K562 (cell line): ENCODE measurements around the gene GSTT2B. TPM values are rescaled to one million over a fixed set of nuclear protein-coding genes. Genes with fewer than 3 reads are reported as not detected.

ENCODE experiments used
- ATAC-seq: fragments of 200-7000 bp; cut with Tn5 transposase; 3 replicates; pipeline ENCODE4 v1.9.1; 2020; ENCODE audit warnings: moderate library complexity
- BruUV-seq: library from RNA; stranded (reverse); fragments of 400-500 nt; replicated peaks from 2 replicates; lab custom pipeline; 2021; lab: Mats Ljungman, UMichigan
- CTCF ChIA-PET: fragments of 300-600 bp; formaldehyde crosslinking; extraction: SDS; loops from one replicate; lab custom pipeline; 2021; ENCODE audit warnings: low intra/inter-chr PET ratio; lab: Yijun Ruan, JAX
- POLR2A ChIA-PET: fragments of 300-600, 350-650 bp; sonication (Branson Sonifier 250); formaldehyde crosslinking; extraction: SDS; loops from one replicate; lab custom pipeline; 2021; ENCODE audit warnings: antibody characterized with exemption, inconsistent platforms; lab: Yijun Ruan, JAX
- DNase-seq, 4 experiments: peaks; one replicate each; pipeline versions ENCODE4 v3.0.0 to v3.0.0-alpha.2; 2011 to 2018; ENCODE audit warnings: low spot score in 3 of 4, mixed read lengths in 3 of 4; ENCODE audit errors: extremely low read depth in 1 of 4
- FAIRE-seq: peaks from 2 replicates; lab custom pipeline; 2011; peaks lifted over from hg19 to GRCh38; lab: Jason Lieb, UNC
- H2AFZ ChIP-seq: 2 replicates; pipeline ENCODE4 v1.6.0; 2011; ENCODE audit warnings: low read depth, low read length, control low read depth, inconsistent platforms
- H3K27ac ChIP-seq: fragments of 200-600 bp; 3 replicates; pipeline ENCODE4 v1.8.0; 2011; ENCODE audit warnings: low read depth, mild to moderate bottlenecking, control low read depth, inconsistent platforms, low read length, moderate library complexity, mixed read lengths; ENCODE audit errors: extremely low read depth
- H3K27me3 ChIP-seq, 2 experiments: fragments of 300-600 bp in 1 of 2; 2 replicates in 1 of 2; 3 replicates in 1 of 2; pipeline versions ENCODE4 v1.6.0 to v1.8.0; 2011; ENCODE audit warnings: inconsistent platforms in 2 of 2, low read length in 2 of 2, mild to moderate bottlenecking in 1 of 2, mixed read lengths in 1 of 2, moderate library complexity in 1 of 2; ENCODE audit not compliant: control insufficient read depth in 2 of 2, insufficient read depth in 2 of 2
- H3K36me3 ChIP-seq: fragments of 300-600 bp; 3 replicates; pipeline ENCODE4 v1.8.0; 2011; ENCODE audit warnings: mild to moderate bottlenecking, low read length, inconsistent platforms; ENCODE audit not compliant: control insufficient read depth, insufficient read depth
- H3K4me1 ChIP-seq, 2 experiments: fragments of 200-600 bp in 1 of 2; replicated peaks in 1 of 2; 2 replicates in 1 of 2; 3 replicates in 1 of 2; pipeline versions ENCODE4 v1.5.1 to v1.8.0; 2011; ENCODE audit warnings: inconsistent platforms in 2 of 2, low read length in 2 of 2, mild to moderate bottlenecking in 1 of 2, mixed read lengths in 1 of 2, moderate library complexity in 1 of 2; ENCODE audit not compliant: control insufficient read depth in 2 of 2, insufficient read depth in 2 of 2
- H3K4me2 ChIP-seq: 2 replicates; pipeline ENCODE4 v1.6.1; 2011; ENCODE audit warnings: low read length, control low read depth, inconsistent platforms, mixed read lengths; ENCODE audit not compliant: insufficient read depth
- H3K4me3 ChIP-seq: fragments of 200-600 bp; sonication (generic), shearing (Covaris generic); 2 replicates; pipeline ENCODE4 v1.5.1; 2016; ENCODE audit warnings: control low read depth, inconsistent platforms
- H3K79me2 ChIP-seq: fragments of 200-600 bp; 3 replicates; pipeline ENCODE4 v1.8.0; 2011; ENCODE audit warnings: low read length, inconsistent platforms; ENCODE audit not compliant: control insufficient read depth, insufficient read depth
- H3K9ac ChIP-seq, 2 experiments: 2 replicates each; pipeline versions ENCODE4 v1.6.0 to v1.6.1; 2011; ENCODE audit warnings: low read depth in 2 of 2, low read length in 2 of 2, control low read depth in 1 of 2, inconsistent platforms in 1 of 2, mild to moderate bottlenecking in 1 of 2, mixed read lengths in 1 of 2; ENCODE audit not compliant: insufficient read depth in 1 of 2
- H3K9me1 ChIP-seq: one replicate; pipeline ENCODE4 v1.6.0; 2011; ENCODE audit warnings: inconsistent platforms, mild to moderate bottlenecking, low read length, moderate library complexity; ENCODE audit not compliant: control insufficient read depth, insufficient read depth
- H3K9me3 ChIP-seq: replicated peaks from 2 replicates; pipeline ENCODE4 v1.5.1; 2011; ENCODE audit warnings: low read depth, low read length, inconsistent platforms; ENCODE audit not compliant: control insufficient read depth, insufficient read depth
- H4K20me1 ChIP-seq: replicated peaks from 2 replicates; pipeline ENCODE4 v1.6.1; 2011; ENCODE audit warnings: low read length, inconsistent platforms, mixed read lengths; ENCODE audit not compliant: control insufficient read depth, insufficient read depth
- ARID3A ChIP-seq: IDR thresholded peaks from 2 replicates; pipeline ENCODE4 v1.6.1; 2012; ENCODE audit warnings: low read depth, low read length, improper control_type of control experiment, borderline replicate concordance
- CHD1 ChIP-seq: fragments of 200-600 bp; sonication (generic); IDR thresholded peaks from one replicate; pipeline ENCODE4 v1.6.1; 2012; ENCODE audit warnings: mild to moderate bottlenecking, moderate library complexity, low read length, inconsistent platforms
- EWSR1 ChIP-seq: fragments of 450-650 bp; IDR thresholded peaks from 2 replicates; pipeline ENCODE4 v1.6.1; 2018; ENCODE audit warnings: borderline replicate concordance, mild to moderate bottlenecking, low read depth, moderate library complexity; ENCODE audit not compliant: partially characterized antibody
- LCOR ChIP-seq: sonication (generic); formaldehyde crosslinking; IDR thresholded peaks from 2 replicates; pipeline ENCODE4 v1.8.0; 2022; ENCODE audit warnings: mild to moderate bottlenecking, missing genetic modification reagents
- RB1 ChIP-seq: fragments of 450-650 bp; IDR thresholded peaks from 2 replicates; pipeline ENCODE4 v1.6.1; 2017; ENCODE audit warnings: low read depth, mild to moderate bottlenecking
- SPI1 ChIP-seq: IDR thresholded peaks from 2 replicates; pipeline ENCODE4 v1.6.1; 2011; ENCODE audit warnings: low read depth, low read length, control low read depth, borderline replicate concordance
- WGBS: fragments of 100-300 bp; shearing (Covaris generic); methylation state at CpG from one replicate; pipeline ENCODE4 v1.1.6; 2016; ENCODE audit warnings: low coverage, mixed read lengths; ENCODE audit not compliant: insufficient coverage; ENCODE audit errors: missing lambda C conversion rate; 5-methylcytosine and 5-hydroxymethylcytosine counted together
- in situ Hi-C: fragments of 300-500 bp; cut with MboI; formaldehyde crosslinking; loops from 4 replicates; pipeline ENCODE4 v1.15.0; 2018; ENCODE audit warnings: inconsistent platforms, mixed read lengths
- intact Hi-C: fragments of 100-400 bp; cut with micrococcal nuclease; formaldehyde crosslinking; loops from 2 replicates; pipeline ENCODE4 v1.14.2; 2022
- polyA plus RNA-seq, 8 experiments: library from polyadenylated mRNA; depleted of rRNA in 4 of 8; stranded (reverse) in 5 of 8; unstranded in 3 of 8; fragments of >200 nt; fragmentation: Nextera tagmentation in 2 of 8; fragmentation: Illumina TruSeq in 1 of 8; extraction: Ambion mirVana in 2 of 8; extraction: Trizol in 1 of 8; gene quantifications; 2 replicates each; pipeline versions ENCODE4 v1.2.1 to v1.2.3, GENCODE V29; 2011 to 2014; ENCODE audit warnings: inconsistent platforms in 1 of 8, missing spikeins in 1 of 8
- total RNA-seq, 7 experiments: library from RNA; depleted of rRNA in 6 of 7; stranded (reverse); fragments of >200 nt in 6 of 7; fragmentation: Illumina TruSeq in 2 of 7; extraction: Trizol in 2 of 7; gene quantifications; 2 replicates each; pipeline versions ENCODE4 v1.2.1 to v1.2.3, GENCODE V29; 2011 to 2021; ENCODE audit warnings: low replicate concordance in 1 of 7
- TF ChIP-seq, protein P1 (sequence below): fragments of 450-650 bp; formaldehyde crosslinking; IDR thresholded peaks from 2 replicates; pipeline ENCODE4 v1.4.0; 2022; ENCODE audit warnings: mild to moderate bottlenecking, moderate library complexity
- TF ChIP-seq, protein P2 (sequence below), 2 experiments: fragments of 450-650 bp; conservative IDR thresholded peaks; 2 replicates each; pipeline ENCODE4 v1.6.1; 2017; ENCODE audit warnings: mild to moderate bottlenecking in 2 of 2, moderate library complexity in 2 of 2

GSTT2B gene
- total and polyA plus RNA-seq, 9 of the 15 experiments (the other 6 are each of a cell fraction or from before 2014, with no cell fraction given): not detected

DNA sequence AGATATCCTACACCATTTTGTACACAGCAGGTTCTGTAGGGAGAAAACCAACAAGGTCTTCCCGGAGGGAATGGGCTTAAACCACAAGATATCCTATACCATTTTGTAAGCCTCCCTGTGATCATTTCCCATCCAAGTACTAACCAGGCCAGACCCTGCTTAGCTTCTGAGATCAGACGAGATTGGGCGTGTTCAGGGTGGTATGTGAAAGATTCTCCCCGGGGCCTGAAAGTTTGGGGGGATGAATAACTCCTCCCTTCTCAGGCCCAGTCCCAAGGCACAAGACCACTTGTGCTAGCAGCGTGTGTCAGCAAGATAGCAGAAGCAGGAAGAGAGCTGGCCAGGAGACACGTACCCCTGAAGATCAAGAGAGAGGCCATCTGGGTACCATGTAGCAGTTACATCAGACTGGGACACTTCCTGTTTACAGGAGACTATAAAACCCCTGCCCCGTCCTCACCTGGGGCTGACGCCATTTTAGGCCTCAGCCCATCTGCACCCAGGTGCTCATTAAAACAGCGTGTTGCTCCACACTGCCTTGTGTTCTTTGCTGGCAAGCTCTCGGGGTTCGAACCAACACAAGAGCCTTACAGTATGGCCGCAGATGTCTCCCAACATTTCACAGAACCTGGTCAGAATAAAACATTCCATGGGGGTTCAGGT lies 49.5 kb downstream of the GSTT2B start:
- FAIRE-seq: no peak
- Histone ChIP-seq H3K4me3 (no peak overlapping the region), H4K20me1 (no peaks in the 10 kb centered on the region), H3K27ac (no peak overlapping the region), H3K9me1 (no peaks in the 10 kb centered on the region), H3K4me2 (no peak overlapping the region), H3K9ac (no peak overlapping the region), H3K36me3 (peaks cover 16% of the 10 kb centered on the region; the same call in 2 of the 3 replicates), H3K79me2 (no peaks in the 10 kb centered on the region; the same call in 2 of the 3 replicates), H2AFZ (no peak overlapping the region), H3K27me3 (no peaks in the 10 kb centered on the region), H3K9me3 (no peaks in the 10 kb centered on the region), H3K4me1 (peaks cover 0 to 4% of the 10 kb centered on the region in 2 experiments; a peak in 2 of 5 replicates)
- ChIA-PET CTCF (no interaction called here), POLR2A (interaction anchor here (0.7 to 2.9 kb wide), 4 partner anchors 9 to 17 kb away, joined by 3 to 13 read pairs (median 4); partner anchors contain the start of gene MIF)
- no peak for DNase-seq
- ATAC-seq: no peak
- intact Hi-C loops: no loop called here
- no TSS peak for BruUV-seq
- in situ Hi-C loops: no loop called here
- WGBS: 92% methylated on average over 11 of the region's 12 CpGs
- no peak for TF ChIP-seq EWSR1
- TF ChIP-seq CHD1: no peak
- TF ChIP-seq, protein P1, sequence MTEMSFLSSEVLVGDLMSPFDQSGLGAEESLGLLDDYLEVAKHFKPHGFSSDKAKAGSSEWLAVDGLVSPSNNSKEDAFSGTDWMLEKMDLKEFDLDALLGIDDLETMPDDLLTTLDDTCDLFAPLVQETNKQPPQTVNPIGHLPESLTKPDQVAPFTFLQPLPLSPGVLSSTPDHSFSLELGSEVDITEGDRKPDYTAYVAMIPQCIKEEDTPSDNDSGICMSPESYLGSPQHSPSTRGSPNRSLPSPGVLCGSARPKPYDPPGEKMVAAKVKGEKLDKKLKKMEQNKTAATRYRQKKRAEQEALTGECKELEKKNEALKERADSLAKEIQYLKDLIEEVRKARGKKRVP (CRISPR knock-in tag): no peak
- no peak for TF ChIP-seq RB1
- TF ChIP-seq, protein P2, sequence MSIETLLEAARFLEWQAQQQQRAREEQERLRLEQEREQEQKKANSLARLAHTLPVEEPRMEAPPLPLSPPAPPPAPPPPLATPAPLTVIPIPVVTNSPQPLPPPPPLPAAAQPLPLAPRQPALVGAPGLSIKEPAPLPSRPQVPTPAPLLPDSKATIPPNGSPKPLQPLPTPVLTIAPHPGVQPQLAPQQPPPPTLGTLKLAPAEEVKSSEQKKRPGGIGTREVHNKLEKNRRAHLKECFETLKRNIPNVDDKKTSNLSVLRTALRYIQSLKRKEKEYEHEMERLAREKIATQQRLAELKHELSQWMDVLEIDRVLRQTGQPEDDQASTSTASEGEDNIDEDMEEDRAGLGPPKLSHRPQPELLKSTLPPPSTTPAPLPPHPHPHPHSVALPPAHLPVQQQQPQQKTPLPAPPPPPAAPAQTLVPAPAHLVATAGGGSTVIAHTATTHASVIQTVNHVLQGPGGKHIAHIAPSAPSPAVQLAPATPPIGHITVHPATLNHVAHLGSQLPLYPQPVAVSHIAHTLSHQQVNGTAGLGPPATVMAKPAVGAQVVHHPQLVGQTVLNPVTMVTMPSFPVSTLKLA (conservative IDR thresholded peaks at IDR 0.05): no peak
- TF ChIP-seq LCOR (CRISPR knock-in tag): no peak
- no peak for TF ChIP-seq ARID3A
- no peak for TF ChIP-seq SPI1
